ENCODE results near the gene TLK2.
"Not testable (repeated sequence)": the region's sequence is repeated elsewhere in the genome, so short reads cannot be mapped to it uniquely, and the experiment has no call there.

GRCh38 chr17:62453656-62454055 lies 25.0 kb upstream of the TLK2 start:
- TF ChIP-seq EZH2 (IDR thresholded peaks at IDR 0.05; ENCODE audit: borderline replicate concordance, low read length); CTCF (conservative IDR thresholded peaks at IDR 0.05 in 1 of 2, IDR thresholded peaks at IDR 0.05 in 1 of 2; ENCODE audit: extremely low read depth in 1 of 2, insufficient read depth in 1 of 2, low read depth in 1 of 2, low read length in 2 of 2): not testable (repeated sequence)
